H7 (cell line): ENCODE data around the gene CEP162. TPM values are rescaled to one million over a fixed set of nuclear protein-coding genes. Genes with fewer than 3 reads are reported as not detected.
A peak's percentile ranks its signal among the peaks of the same experiment; 100 is the strongest.
"Not testable (repeated sequence)": the region's sequence is repeated elsewhere in the genome, so short reads cannot be mapped to it uniquely, and the experiment has no call there.

Experiments used
- DNase-seq: peaks from one replicate; pipeline ENCODE4 v3.0.0; 2012
- H3K27me3 ChIP-seq: 2 replicates; pipeline ENCODE4 v1.6.0; 2011; ENCODE audit warnings: mild to moderate bottlenecking, low read length; ENCODE audit not compliant: control insufficient read depth, insufficient read depth
- H3K36me3 ChIP-seq: replicated peaks from 2 replicates; pipeline ENCODE4 v1.5.1; 2011; ENCODE audit warnings: low read length; ENCODE audit not compliant: control insufficient read depth, insufficient read depth
- H3K4me3 ChIP-seq: 2 replicates; pipeline ENCODE4 v1.5.1; 2011; ENCODE audit warnings: low read depth, mild to moderate bottlenecking, control low read depth, low read length, moderate library complexity; ENCODE audit not compliant: insufficient read depth
- total RNA-seq: library from RNA; depleted of rRNA; stranded (reverse); fragments of >200 nt; shearing (Covaris generic); gene quantifications from 2 replicates; pipeline ENCODE4 v1.2.3, GENCODE V29; 2014

Gene CEP162
- total RNA-seq, 1 experiment from 2014 or later = 3.3 TPM

GRCh38 chr6:84103029-84103428, 124.4 kb downstream of the CEP162 start:
- no peak overlapping the region for H3K4me3 ChIP-seq
- no peaks in the 10 kb centered on the region for H3K27me3 ChIP-seq
- DNase-seq = no peak
- no peaks in the 10 kb centered on the region for H3K36me3 ChIP-seq

- Histone ChIP-seq H3K36me3 (no peaks in the 10 kb centered on the region), H3K27me3 (no peaks in the 10 kb centered on the region), H3K4me3 (no peak overlapping the region)
- DNase-seq = no peak
Observed at GRCh38 chr6:84095156-84095555, 132.3 kb downstream of the CEP162 start.

- H3K36me3 ChIP-seq = no peaks in the 10 kb centered on the region
- H3K4me3 ChIP-seq = no peak overlapping the region
- no peak for DNase-seq
- no peaks in the 10 kb centered on the region for H3K27me3 ChIP-seq
Observed at GRCh38 chr6:84093441-84094435, 133.7 kb downstream of the CEP162 start.

GRCh38 chr6:84089552-84089951, 137.9 kb downstream of the CEP162 start:
- no peak overlapping the region for H3K4me3 ChIP-seq
- H3K27me3 ChIP-seq = no peaks in the 10 kb centered on the region

GRCh38 chr6:84089081-84089480, 138.4 kb downstream of the CEP162 start:
- H3K36me3 ChIP-seq = no peaks in the 10 kb centered on the region
- H3K27me3 ChIP-seq = no peaks in the 10 kb centered on the region
- DNase-seq = no peak
- no peak overlapping the region for H3K4me3 ChIP-seq

More at GRCh38 chr6:84089552-84089951, 137.9 kb downstream of the CEP162 start:
- no peaks in the 10 kb centered on the region for H3K36me3 ChIP-seq
- no peak for DNase-seq

- no peak for DNase-seq
- Histone ChIP-seq H3K4me3 (no peak overlapping the region), H3K27me3 (no peaks in the 10 kb centered on the region)
Observed at GRCh38 chr6:84086545-84087429, 140.7 kb downstream of the CEP162 start.

GRCh38 chr6:84086056-84086455, 141.4 kb downstream of the CEP162 start:
- H3K4me3 ChIP-seq = no peak overlapping the region
- H3K36me3 ChIP-seq = no peaks in the 10 kb centered on the region
- no peaks in the 10 kb centered on the region for H3K27me3 ChIP-seq
- no peak for DNase-seq

More at GRCh38 chr6:84086545-84087429, 140.7 kb downstream of the CEP162 start:
- H3K36me3 ChIP-seq = no peaks in the 10 kb centered on the region

- not testable (repeated sequence) for DNase-seq, H3K4me3 ChIP-seq, H3K27me3 ChIP-seq, H3K36me3 ChIP-seq
Observed at GRCh38 chr6:84084705-84085104, 142.7 kb downstream of the CEP162 start.

GRCh38 chr6:84082689-84083265, 144.7 kb downstream of the CEP162 start:
- DNase-seq = no peak
- Histone ChIP-seq H3K36me3 (no peaks in the 10 kb centered on the region), H3K4me3 (no peak overlapping the region), H3K27me3 (no peaks in the 10 kb centered on the region)

- Histone ChIP-seq H3K4me3 (no peak overlapping the region), H3K36me3 (no peaks in the 10 kb centered on the region), H3K27me3 (no peaks in the 10 kb centered on the region)
- no peak for DNase-seq
Observed at GRCh38 chr6:84081222-84081621, 146.2 kb downstream of the CEP162 start.

GRCh38 chr6:84078335-84078734, 149.1 kb downstream of the CEP162 start:
- no peaks in the 10 kb centered on the region for H3K36me3 ChIP-seq
- H3K4me3 ChIP-seq = no peak overlapping the region
- no peaks in the 10 kb centered on the region for H3K27me3 ChIP-seq
- DNase-seq = no peak

GRCh38 chr6:84077645-84078044, 149.8 kb downstream of the CEP162 start:
- H3K36me3 ChIP-seq = no peaks in the 10 kb centered on the region
- no peak overlapping the region for H3K4me3 ChIP-seq
- DNase-seq = no peak
- H3K27me3 ChIP-seq = no peaks in the 10 kb centered on the region

- Histone ChIP-seq H3K4me3 (no peak overlapping the region), H3K27me3 (no peaks in the 10 kb centered on the region), H3K36me3 (no peaks in the 10 kb centered on the region)
- DNase-seq = peak; percentile 36
Observed at GRCh38 chr6:84074988-84075781, 152.3 kb downstream of the CEP162 start.
